ENCODE measurements around the gene LTBP4. TPM values are rescaled to one million over a fixed set of nuclear protein-coding genes. Genes with fewer than 3 reads are reported as not detected.

LTBP4 gene
- total and polyA plus RNA-seq, 2 donors = 6.0 to 35.6 TPM

GRCh38 chr19:40671404-40671803 lies 70.2 kb downstream of the LTBP4 start:
- WGBS = 96% methylated on average over 9 of the region's 9 CpGs
- Histone ChIP-seq H3K36me3 (ENCODE audit: control insufficient read depth in 2 of 2, insufficient read depth in 2 of 2, low read length in 1 of 2) (peaks cover 12 to 22% of the 10 kb centered on the region in 2 donors), H3K4me3 (ENCODE audit: low read length in 2 of 2) (no peak overlapping the region), H3K9me3 (ENCODE audit: control insufficient read depth in 2 of 2, insufficient read depth in 1 of 2, low read length in 1 of 2) (peaks cover 0 to 10% of the 10 kb centered on the region in 2 donors), H3K4me1 (ENCODE audit: control insufficient read depth in 2 of 2, insufficient read depth in 2 of 2, low read length in 2 of 2) (peaks cover 0 to 8% of the 10 kb centered on the region in 2 donors), H3K27ac (ENCODE audit: low read depth in 1 of 2, low read length in 1 of 2) (no peak overlapping the region), H3K27me3 (ENCODE audit: control insufficient read depth in 2 of 2, insufficient read depth in 1 of 2, low read length in 1 of 2) (no peaks in the 10 kb centered on the region)
- DNase-seq (ENCODE audit: low read depth in 6 of 9, low spot score in 9 of 9) = no peak

- Histone ChIP-seq H3K27me3 (ENCODE audit: control insufficient read depth in 2 of 2, insufficient read depth in 1 of 2, low read length in 1 of 2) (no peaks in the 10 kb centered on the region), H3K4me1 (ENCODE audit: control insufficient read depth in 2 of 2, insufficient read depth in 2 of 2, low read length in 2 of 2) (peaks cover 0 to 8% of the 10 kb centered on the region in 2 donors), H3K27ac (ENCODE audit: low read depth in 1 of 2, low read length in 1 of 2) (no peak overlapping the region), H3K9me3 (ENCODE audit: control insufficient read depth in 2 of 2, insufficient read depth in 1 of 2, low read length in 1 of 2) (peaks cover 0 to 10% of the 10 kb centered on the region in 2 donors), H3K4me3 (ENCODE audit: low read length in 2 of 2) (no peak overlapping the region), H3K36me3 (ENCODE audit: control insufficient read depth in 2 of 2, insufficient read depth in 2 of 2, low read length in 1 of 2) (peaks cover 12 to 23% of the 10 kb centered on the region in 2 donors)
- DNase-seq (ENCODE audit: low read depth in 6 of 9, low spot score in 9 of 9) = no peak
- WGBS = 92% methylated on average over 2 of the region's 2 CpGs
Observed at GRCh38 chr19:40672038-40672437, 70.9 kb downstream of the LTBP4 start.

GRCh38 chr19:40672573-40673299 lies 71.6 kb downstream of the LTBP4 start:
- H3K4me3 ChIP-seq (ENCODE audit: low read length in 2 of 2) = no peak overlapping the region
- whole genome bisulfite sequencing = 97% methylated on average over 7 of the region's 7 CpGs
- H3K36me3 ChIP-seq (ENCODE audit: control insufficient read depth in 2 of 2, insufficient read depth in 2 of 2, low read length in 1 of 2) = peaks cover 12 to 26% of the 10 kb centered on the region in 2 donors
- peaks cover 0 to 10% of the 10 kb centered on the region in 2 donors for H3K9me3 ChIP-seq (ENCODE audit: control insufficient read depth in 2 of 2, insufficient read depth in 1 of 2, low read length in 1 of 2)
- H3K27me3 ChIP-seq (ENCODE audit: control insufficient read depth in 2 of 2, insufficient read depth in 1 of 2, low read length in 1 of 2) = no peaks in the 10 kb centered on the region
- no peak overlapping the region for H3K27ac ChIP-seq (ENCODE audit: low read depth in 1 of 2, low read length in 1 of 2)
- no peak for DNase-seq (ENCODE audit: low read depth in 6 of 9, low spot score in 9 of 9)
- peaks cover 0 to 8% of the 10 kb centered on the region in 2 donors for H3K4me1 ChIP-seq (ENCODE audit: control insufficient read depth in 2 of 2, insufficient read depth in 2 of 2, low read length in 2 of 2)

- WGBS = 91% methylated on average over 11 of the region's 11 CpGs
Observed at GRCh38 chr19:40673397-40673796, 72.2 kb downstream of the LTBP4 start.

GRCh38 chr19:40674291-40674690 lies 73.1 kb downstream of the LTBP4 start:
- Histone ChIP-seq H3K4me1 (ENCODE audit: control insufficient read depth in 2 of 2, insufficient read depth in 2 of 2, low read length in 2 of 2) (peaks cover 0 to 8% of the 10 kb centered on the region in 2 donors), H3K4me3 (ENCODE audit: low read length in 2 of 2) (no peak overlapping the region), H3K27ac (ENCODE audit: low read depth in 1 of 2, low read length in 1 of 2) (no peak overlapping the region), H3K27me3 (ENCODE audit: control insufficient read depth in 2 of 2, insufficient read depth in 1 of 2, low read length in 1 of 2) (no peaks in the 10 kb centered on the region), H3K36me3 (ENCODE audit: control insufficient read depth in 2 of 2, insufficient read depth in 2 of 2, low read length in 1 of 2) (peaks cover 8 to 28% of the 10 kb centered on the region in 2 donors), H3K9me3 (ENCODE audit: control insufficient read depth in 2 of 2, insufficient read depth in 1 of 2, low read length in 1 of 2) (peaks cover 0 to 10% of the 10 kb centered on the region in 2 donors)
- DNase-seq (ENCODE audit: low read depth in 6 of 9, low spot score in 9 of 9) = peak in 1 of 9 donors; percentile 24
- WGBS = 66% methylated on average over 3 of the region's 3 CpGs

More at GRCh38 chr19:40673397-40673796, 72.2 kb downstream of the LTBP4 start:
- peaks cover 0 to 8% of the 10 kb centered on the region in 2 donors for H3K4me1 ChIP-seq (ENCODE audit: control insufficient read depth in 2 of 2, insufficient read depth in 2 of 2, low read length in 2 of 2)
- no peak for DNase-seq (ENCODE audit: low read depth in 6 of 9, low spot score in 9 of 9)
- peaks cover 0 to 10% of the 10 kb centered on the region in 2 donors for H3K9me3 ChIP-seq (ENCODE audit: control insufficient read depth in 2 of 2, insufficient read depth in 1 of 2, low read length in 1 of 2)
- no peak overlapping the region for H3K4me3 ChIP-seq (ENCODE audit: low read length in 2 of 2)
- H3K36me3 ChIP-seq (ENCODE audit: control insufficient read depth in 2 of 2, insufficient read depth in 2 of 2, low read length in 1 of 2) = peaks cover 12 to 28% of the 10 kb centered on the region in 2 donors
- H3K27me3 ChIP-seq (ENCODE audit: control insufficient read depth in 2 of 2, insufficient read depth in 1 of 2, low read length in 1 of 2) = no peaks in the 10 kb centered on the region
- H3K27ac ChIP-seq (ENCODE audit: low read depth in 1 of 2, low read length in 1 of 2) = no peak overlapping the region

GRCh38 chr19:40677156-40677555 lies 76.0 kb downstream of the LTBP4 start:
- H3K4me3 ChIP-seq (ENCODE audit: low read length in 2 of 2) = no peak overlapping the region
- peaks cover 0 to 8% of the 10 kb centered on the region in 2 donors for H3K4me1 ChIP-seq (ENCODE audit: control insufficient read depth in 2 of 2, insufficient read depth in 2 of 2, low read length in 2 of 2)
- H3K27ac ChIP-seq (ENCODE audit: low read depth in 1 of 2, low read length in 1 of 2) = no peak overlapping the region
- WGBS = 98% methylated on average over 23 of the region's 23 CpGs
- H3K36me3 ChIP-seq (ENCODE audit: control insufficient read depth in 2 of 2, insufficient read depth in 2 of 2, low read length in 1 of 2) = peaks cover 3 to 25% of the 10 kb centered on the region in 2 donors
- no peaks in the 10 kb centered on the region for H3K9me3 ChIP-seq (ENCODE audit: control insufficient read depth in 2 of 2, insufficient read depth in 1 of 2, low read length in 1 of 2)
- no peak for DNase-seq (ENCODE audit: low read depth in 6 of 9, low spot score in 9 of 9)
- H3K27me3 ChIP-seq (ENCODE audit: control insufficient read depth in 2 of 2, insufficient read depth in 1 of 2, low read length in 1 of 2) = no peaks in the 10 kb centered on the region

Other genes with a start within 250 kb of the LTBP4 start
- under 0.01 TPM for gene HIPK4, start 211.2 kb upstream of the LTBP4 start, total RNA-seq
- gene HIPK4, start 211.2 kb upstream of the LTBP4 start, polyA plus RNA-seq = 0.07 TPM
- 1.0 TPM for gene PRX, start 188.0 kb upstream of the LTBP4 start, total RNA-seq
- 1.7 TPM for gene PRX, start 188.0 kb upstream of the LTBP4 start, polyA plus RNA-seq
- 7.6 TPM for gene SERTAD1, start 175.4 kb upstream of the LTBP4 start, total RNA-seq
- gene SERTAD1, start 175.4 kb upstream of the LTBP4 start, polyA plus RNA-seq = 15.4 TPM
- gene SERTAD3, start 157.0 kb upstream of the LTBP4 start, total RNA-seq = 17.6 TPM
- gene SERTAD3, start 157.0 kb upstream of the LTBP4 start, polyA plus RNA-seq = 35.2 TPM
- 49.9 TPM for gene BLVRB, start 135.6 kb upstream of the LTBP4 start, total RNA-seq
- gene BLVRB, start 135.6 kb upstream of the LTBP4 start, polyA plus RNA-seq = 88.8 TPM
- gene SPTBN4, start 134.4 kb upstream of the LTBP4 start, total RNA-seq = 0.24 TPM
- gene SPTBN4, start 134.4 kb upstream of the LTBP4 start, polyA plus RNA-seq = 0.73 TPM
- gene SHKBP1, start 24.5 kb upstream of the LTBP4 start, total RNA-seq = 33.1 TPM
- gene SHKBP1, start 24.5 kb upstream of the LTBP4 start, polyA plus RNA-seq = 117 TPM
- 2.0 TPM for gene NUMBL, start 89.3 kb downstream of the LTBP4 start, total RNA-seq
- gene NUMBL, start 89.3 kb downstream of the LTBP4 start, polyA plus RNA-seq = 15.3 TPM
- 21.6 TPM for gene COQ8B, start 115.5 kb downstream of the LTBP4 start, total RNA-seq
- gene COQ8B, start 115.5 kb downstream of the LTBP4 start, polyA plus RNA-seq = 40.1 TPM
- 6.7 TPM for gene ITPKC, start 115.7 kb downstream of the LTBP4 start, total RNA-seq
- gene ITPKC, start 115.7 kb downstream of the LTBP4 start, polyA plus RNA-seq = 35.5 TPM
- 1.1 TPM for gene ACTMAP, start 149.1 kb downstream of the LTBP4 start, total RNA-seq
- 7.4 TPM for gene ACTMAP, start 149.1 kb downstream of the LTBP4 start, polyA plus RNA-seq
- 60.9 TPM for gene SNRPA, start 149.8 kb downstream of the LTBP4 start, total RNA-seq
- 58.4 TPM for gene SNRPA, start 149.8 kb downstream of the LTBP4 start, polyA plus RNA-seq
- gene MIA, start 174.2 kb downstream of the LTBP4 start, total RNA-seq = 3.8 TPM
- 38.7 TPM for gene MIA, start 174.2 kb downstream of the LTBP4 start, polyA plus RNA-seq
- 24.2 TPM for gene RAB4B, start 176.9 kb downstream of the LTBP4 start, total RNA-seq
- 86.7 TPM for gene RAB4B, start 176.9 kb downstream of the LTBP4 start, polyA plus RNA-seq
- 80.0 TPM for gene EGLN2, start 197.8 kb downstream of the LTBP4 start, total RNA-seq
- 90.3 TPM for gene EGLN2, start 197.8 kb downstream of the LTBP4 start, polyA plus RNA-seq
- gene CYP2A6, start 249.1 kb downstream of the LTBP4 start, total RNA-seq = 0.09 TPM
- gene CYP2A6, start 249.1 kb downstream of the LTBP4 start, polyA plus RNA-seq = 0.16 TPM

Data from thymus (tissue), 11 donors.